HG03354 (cell line): Measurements from ENCODE around the gene MCTP1.
A peak's percentile ranks its signal among the peaks of the same experiment; 100 is the strongest.

Experiments used
- ATAC-seq: cut with Tn5 transposase; IDR thresholded peaks from one replicate; pipeline ENCODE4 v1.9.1; 2021; ENCODE audit warnings: mild to moderate bottlenecking; ENCODE audit not compliant: unreplicated experiment, poor library complexity, severe bottlenecking

Gene MCTP1

GRCh38 chr5:95284572-95285408 is at the start of gene MCTP1:
TSS of gene MCTP1 (minus strand) at chr5:95285094.
- peak; percentile 42 for ATAC-seq

- ATAC-seq, result no peak
Observed at GRCh38 chr5:95332158-95332557, 47.3 kb upstream of the MCTP1 start.

DNA sequence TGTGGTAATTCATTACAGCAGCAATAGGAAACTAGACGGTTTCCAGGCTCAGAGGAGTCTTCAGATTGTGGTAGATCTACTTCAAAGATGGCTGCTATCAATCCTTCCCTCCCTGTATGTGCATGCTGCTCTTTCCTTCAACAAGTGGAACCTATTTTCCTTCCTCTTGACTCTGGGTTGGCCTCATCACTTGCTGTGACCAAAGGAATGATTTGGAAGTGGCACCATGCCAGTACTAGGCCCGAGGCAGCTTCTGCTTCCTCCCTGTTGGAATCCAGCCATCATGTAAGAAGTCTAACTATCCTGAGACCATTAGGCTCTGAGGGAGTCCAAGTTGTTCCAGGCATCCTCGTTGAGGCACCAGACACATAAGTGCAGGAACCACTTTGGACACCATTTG is 46.5 kb upstream of the MCTP1 start:
- ATAC-seq, result no peak

- ATAC-seq, result no peak
Observed at GRCh38 chr5:95327211-95327610, 42.3 kb upstream of the MCTP1 start.

GRCh38 chr5:95317687-95318086 is 32.8 kb upstream of the MCTP1 start:
- no peak for ATAC-seq

- ATAC-seq, result no peak
Observed at GRCh38 chr5:95317085-95317484, 32.2 kb upstream of the MCTP1 start.

DNA sequence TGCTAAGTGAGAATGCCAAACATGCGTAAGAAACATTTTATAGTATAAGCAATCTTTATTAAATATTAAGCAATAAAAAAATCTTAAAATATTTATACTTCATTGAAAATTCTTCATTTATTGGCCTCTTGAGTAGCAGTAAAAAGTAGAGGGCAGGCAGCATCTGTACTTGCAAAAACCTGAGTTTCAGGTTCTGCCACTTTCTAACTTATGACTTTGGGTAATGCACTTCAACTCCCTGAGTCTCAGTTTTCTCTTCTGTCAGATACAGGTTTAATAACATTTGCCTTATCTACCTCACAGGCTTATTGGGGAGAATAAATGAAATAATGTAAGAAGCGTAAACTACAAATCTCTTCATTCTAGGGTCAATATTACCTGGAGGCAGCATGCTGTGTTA is 19.8 kb upstream of the MCTP1 start:
- ATAC-seq, result no peak

GRCh38 chr5:95298651-95299050 is 13.8 kb upstream of the MCTP1 start:
- ATAC-seq, result no peak

DNA sequence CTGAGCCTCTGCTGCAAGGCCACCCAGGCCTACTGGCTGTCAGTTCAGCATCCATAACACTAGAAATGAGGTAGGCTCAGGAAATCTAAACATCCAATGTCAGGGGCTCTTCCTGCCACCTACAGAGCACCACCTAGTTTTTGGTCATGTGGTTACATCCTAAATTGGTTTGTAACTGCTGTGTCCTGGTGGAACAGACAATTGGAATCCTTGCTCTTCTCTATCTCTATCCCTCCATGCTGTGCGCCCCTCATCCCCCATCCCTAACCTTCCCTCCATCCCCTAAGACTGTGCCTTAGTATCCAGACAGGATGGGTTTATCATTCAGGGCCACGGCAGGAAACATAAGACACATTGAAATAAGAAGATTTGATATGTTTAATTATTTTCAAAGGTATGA is 11.4 kb upstream of the MCTP1 start:
- ATAC-seq, result no peak

DNA sequence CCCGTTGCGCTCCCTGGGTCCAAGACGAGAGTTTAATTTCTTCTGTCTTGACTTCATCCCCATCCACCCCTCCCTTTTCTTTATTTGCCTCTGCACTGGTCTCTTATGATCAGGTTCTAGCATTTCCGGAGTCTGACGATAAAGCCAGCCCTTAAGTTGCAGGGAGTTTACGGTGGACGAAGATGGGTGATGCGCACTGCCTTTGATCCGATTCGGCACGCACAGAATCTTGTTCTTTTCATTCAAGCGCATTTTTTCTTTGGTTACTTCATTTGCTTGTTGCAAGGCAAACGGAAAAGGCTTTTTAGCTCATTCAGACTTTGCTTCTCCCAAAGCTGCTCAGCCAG is 488 bp upstream of the MCTP1 start:
- peak; percentile 28 for ATAC-seq

DNA sequence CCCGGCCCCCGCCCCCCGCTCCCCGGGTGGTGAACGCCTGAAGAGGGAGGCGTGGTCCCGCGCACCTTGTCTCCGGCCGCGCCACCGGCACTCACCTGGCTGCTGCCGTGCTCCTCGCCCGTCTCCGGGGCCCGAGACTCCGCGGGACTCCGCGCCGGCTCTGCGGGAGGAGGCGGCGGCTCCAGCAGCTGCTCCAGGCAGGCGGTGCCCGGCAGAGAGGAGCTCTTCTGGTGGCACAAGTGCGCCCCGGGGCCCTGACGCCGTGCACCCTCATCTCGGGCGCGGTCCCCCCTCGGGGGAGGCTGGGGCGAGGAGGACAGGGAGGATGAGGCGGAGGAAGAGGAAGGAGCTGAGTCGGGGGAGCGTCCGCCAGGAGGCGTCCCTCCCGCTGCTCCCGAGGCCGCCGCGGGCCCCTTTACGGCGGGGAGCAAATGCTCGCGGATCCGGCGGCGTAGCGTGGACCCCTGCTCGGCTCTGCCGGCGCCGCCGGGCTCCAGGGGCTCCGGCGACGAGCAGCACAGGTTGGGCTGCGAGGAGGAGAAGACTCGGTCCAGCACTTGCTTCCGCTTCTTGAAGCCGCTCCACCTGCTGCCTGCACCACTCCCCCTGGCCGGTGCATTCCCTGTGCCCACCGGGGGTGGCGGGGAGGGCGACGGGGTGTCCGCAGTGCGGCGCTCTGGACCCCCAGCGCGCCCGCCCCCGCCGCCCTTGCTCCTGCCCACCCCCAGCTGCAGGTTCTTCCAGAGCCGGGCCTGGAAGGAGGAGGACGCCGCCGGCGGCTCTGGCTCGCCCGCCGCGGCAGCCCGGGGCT is 928 bp downstream of the MCTP1 start:
- peak; percentile 58 for ATAC-seq

- ATAC-seq, result no peak
Observed at GRCh38 chr5:95283022-95283615, 1.8 kb downstream of the MCTP1 start.

DNA sequence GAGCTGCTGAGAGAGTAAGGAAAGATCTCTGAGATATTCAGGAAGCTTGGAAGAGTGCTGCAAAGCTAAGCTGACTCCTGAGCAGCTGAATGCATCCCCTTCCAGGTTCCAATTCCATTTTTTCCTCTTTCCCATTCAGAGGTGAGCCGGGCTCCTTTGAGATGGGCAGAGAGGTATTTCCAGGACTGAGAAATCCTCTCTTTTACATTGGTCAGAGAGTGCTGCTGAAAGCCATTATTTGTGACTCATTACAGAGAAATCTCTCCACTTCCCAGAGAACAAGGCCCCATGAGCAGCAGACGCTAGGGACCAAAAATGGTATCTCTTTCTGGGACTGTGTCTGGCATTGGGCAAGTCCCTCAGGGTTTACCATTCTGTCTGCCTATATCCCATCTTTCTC is 3.7 kb downstream of the MCTP1 start:
- ATAC-seq, result no peak

DNA sequence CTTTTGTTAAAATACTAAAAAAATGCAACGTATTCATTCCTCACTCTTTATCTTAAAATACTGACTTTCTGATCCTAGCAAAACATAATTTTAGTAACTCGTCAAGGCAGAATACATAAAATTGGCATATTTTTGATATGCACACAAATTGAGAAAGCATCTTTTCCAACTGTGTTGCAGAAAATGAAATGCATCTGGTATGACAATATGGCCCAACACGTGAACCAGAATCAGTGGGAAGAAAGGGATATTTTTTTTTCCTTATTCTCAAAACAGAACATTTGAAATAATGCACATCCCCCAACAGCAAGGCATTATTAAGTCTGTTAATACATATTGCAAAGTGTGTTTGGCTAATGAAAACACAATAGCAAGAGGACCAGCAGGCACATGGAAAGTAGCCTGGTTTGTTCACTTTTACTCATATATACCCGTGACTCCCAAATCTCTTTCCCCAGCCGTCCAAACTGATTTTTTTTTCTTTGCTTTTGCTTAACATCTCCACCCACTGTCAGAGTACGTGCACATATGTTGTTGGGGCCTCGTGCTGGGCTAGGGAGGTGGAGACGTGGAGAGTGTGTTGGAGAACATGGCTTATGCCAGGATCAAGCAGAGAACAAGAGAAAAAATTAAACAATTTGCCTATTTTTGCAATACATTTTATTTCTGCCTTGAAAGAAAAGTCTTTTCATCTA is 4.3 kb downstream of the MCTP1 start:
- ATAC-seq, result no peak

DNA sequence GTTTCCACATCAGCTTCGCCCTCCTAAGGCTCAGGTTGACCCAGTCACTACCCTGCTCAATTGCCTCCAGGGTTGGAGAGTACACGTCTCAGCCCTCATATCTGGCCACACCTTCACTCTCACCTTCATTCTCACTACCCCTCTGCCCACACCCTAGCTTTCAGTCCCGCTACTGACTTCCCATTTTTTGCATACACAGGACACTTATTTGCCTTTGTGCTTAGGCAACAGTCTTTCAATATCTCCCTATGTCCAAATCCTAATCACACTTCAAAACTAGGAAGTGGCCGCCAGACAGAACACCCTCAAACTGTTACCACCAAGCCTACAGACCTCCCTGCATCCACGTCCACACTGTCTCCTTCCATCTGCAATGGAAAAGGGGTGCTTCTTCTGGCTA is 10.9 kb downstream of the MCTP1 start:
- ATAC-seq, result no peak

GRCh38 chr5:95272316-95272929 is 12.5 kb downstream of the MCTP1 start:
- no peak for ATAC-seq

GRCh38 chr5:95262933-95263660 is 21.8 kb downstream of the MCTP1 start:
- no peak for ATAC-seq

GRCh38 chr5:95261437-95262175 is 23.3 kb downstream of the MCTP1 start:
- ATAC-seq, result no peak

DNA sequence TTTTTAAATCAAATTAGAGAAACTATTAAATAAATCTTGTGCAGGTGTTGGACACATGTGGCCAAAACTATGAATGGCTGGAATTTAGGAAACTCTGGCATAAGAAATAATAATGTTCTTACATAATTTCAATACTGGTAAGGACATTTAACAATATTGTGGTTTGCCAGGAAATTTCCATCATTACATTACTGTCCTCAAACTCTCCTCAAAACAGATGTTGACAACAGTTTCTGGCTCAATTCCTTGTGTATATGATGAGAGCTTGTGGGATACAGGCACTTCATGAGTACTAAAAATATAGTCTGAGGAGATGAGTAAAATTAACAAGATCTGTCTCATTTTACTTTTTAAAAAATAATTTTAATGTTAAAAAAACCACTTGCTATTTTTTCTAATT is 27.9 kb downstream of the MCTP1 start:
- ATAC-seq, result no peak
